HS-27A (cell line): ENCODE data around the gene SDHAF2.
"Not testable (repeated sequence)": the region's sequence is repeated elsewhere in the genome, so short reads cannot be mapped to it uniquely, and the experiment has no call there.

Experiments
- DNase-seq: peaks from one replicate; pipeline ENCODE4 v3.0.0-alpha.2; 2012; ENCODE audit warnings: low read depth, missing footprints

The SDHAF2 gene

GRCh38 chr11:61425367-61426131, 4.4 kb upstream of the SDHAF2 start:
- no peak for DNase-seq

- DNase-seq, result peak; percentile 20
Observed at GRCh38 chr11:61429346-61429690, 606 bp upstream of the SDHAF2 start.

GRCh38 chr11:61430839-61431238, 915 bp downstream of the SDHAF2 start:
- DNase-seq, result not testable (repeated sequence)

GRCh38 chr11:61437496-61437895, 7.6 kb downstream of the SDHAF2 start:
- no peak for DNase-seq

GRCh38 chr11:61439615-61440014, 9.7 kb downstream of the SDHAF2 start:
- DNase-seq, result no peak

GRCh38 chr11:61442616-61443015, 12.7 kb downstream of the SDHAF2 start:
- no peak for DNase-seq

GRCh38 chr11:61445516-61445915, 15.6 kb downstream of the SDHAF2 start:
- no peak for DNase-seq

GRCh38 chr11:61446211-61446651, 16.3 kb downstream of the SDHAF2 start:
- peak; percentile 61 for DNase-seq

GRCh38 chr11:61447601-61448551, 18.0 kb downstream of the SDHAF2 start:
- no peak for DNase-seq

- no peak for DNase-seq
Observed at GRCh38 chr11:61448552-61448927, 18.6 kb downstream of the SDHAF2 start.

- DNase-seq, result no peak
Observed at GRCh38 chr11:61452825-61453224, 22.9 kb downstream of the SDHAF2 start.

- no peak for DNase-seq
Observed at GRCh38 chr11:61453695-61454094, 23.8 kb downstream of the SDHAF2 start.

GRCh38 chr11:61454520-61454919, 24.6 kb downstream of the SDHAF2 start:
- DNase-seq, result no peak

- DNase-seq, result no peak
Observed at GRCh38 chr11:61460474-61460881, 30.6 kb downstream of the SDHAF2 start.

- no peak for DNase-seq
Observed at GRCh38 chr11:61460986-61461385, 31.1 kb downstream of the SDHAF2 start.

- DNase-seq, result not testable (repeated sequence)
Observed at GRCh38 chr11:61467602-61468001, 37.7 kb downstream of the SDHAF2 start.

GRCh38 chr11:61468002-61468401, 38.1 kb downstream of the SDHAF2 start:
- no peak for DNase-seq

GRCh38 chr11:61472282-61472681, 42.4 kb downstream of the SDHAF2 start:
- no peak for DNase-seq

GRCh38 chr11:61472868-61473267, 42.9 kb downstream of the SDHAF2 start:
- no peak for DNase-seq

GRCh38 chr11:61473370-61474012, 43.6 kb downstream of the SDHAF2 start:
- no peak for DNase-seq

GRCh38 chr11:61474013-61474643, 44.2 kb downstream of the SDHAF2 start:
- no peak for DNase-seq

- DNase-seq, result no peak
Observed at GRCh38 chr11:61475433-61475832, 45.5 kb downstream of the SDHAF2 start.
